B cell (primary cell): Measurements from ENCODE around the gene CLCN1. TPM values are rescaled to one million over a fixed set of nuclear protein-coding genes. Genes with fewer than 3 reads are reported as not detected.

Experiments used
- ATAC-seq: fragments of 200-7000 bp; cut with Tn5 transposase; one replicate; pipeline ENCODE4 v1.10.0; 2021; ENCODE audit warnings: low read depth, mild to moderate bottlenecking, moderate number of reproducible peaks, moderate library complexity
- CTCF ChIA-PET: fragments of 350-600 bp; sonication (Branson Sonifier 250); formaldehyde crosslinking; loops from one replicate; lab custom pipeline; 2021; ENCODE audit warnings: antibody characterized with exemption, inconsistent platforms; lab: Charles Lee
- POLR2A ChIA-PET: fragments of 350-600 bp; sonication (Branson Sonifier 250); formaldehyde crosslinking; loops from one replicate; lab custom pipeline; 2021; ENCODE audit warnings: antibody characterized with exemption; lab: Charles Lee
- DNase-seq: peaks from one replicate; pipeline ENCODE4 v3.0.0; 2013
- H2AFZ ChIP-seq: 2 replicates; pipeline ENCODE4 v1.6.1; 2012; ENCODE audit warnings: mild to moderate bottlenecking, low read depth, low read length; ENCODE audit not compliant: insufficient read depth, poor library complexity, severe bottlenecking
- H3K27ac ChIP-seq, 2 donors: 1 replicate in 1 of 2; 2 replicates in 1 of 2; pipeline ENCODE4 v1.5.1; 2012 to 2013; ENCODE audit warnings: low read length in 2 of 2, mild to moderate bottlenecking in 2 of 2, moderate library complexity in 1 of 2
- H3K27me3 ChIP-seq, 4 experiments: fragments of 200-600 bp in 1 of 4; sonication (generic) in 1 of 4; replicated peaks in 1 of 4; 1 replicate in 2 of 4; 2 replicates in 2 of 4; pipeline versions ENCODE4 v1.6.1 to v1.7.0; 2013 to 2016; ENCODE audit warnings: low read length in 3 of 4, mild to moderate bottlenecking in 2 of 4, mixed read lengths in 1 of 4, moderate library complexity in 1 of 4; ENCODE audit not compliant: insufficient read depth in 4 of 4, control insufficient read depth in 3 of 4; ENCODE audit errors: control extremely low read depth in 1 of 4
- H3K36me3 ChIP-seq, 2 experiments: replicated peaks in 1 of 2; 1 replicate in 1 of 2; 2 replicates in 1 of 2; pipeline versions ENCODE4 v1.6.1 to v1.7.1; 2013; ENCODE audit warnings: low read length in 1 of 2; ENCODE audit not compliant: insufficient read depth in 2 of 2, control insufficient read depth in 1 of 2; ENCODE audit errors: control extremely low read depth in 1 of 2, extremely low read depth in 1 of 2
- H3K4me1 ChIP-seq, 2 donors: fragments of 200-600 bp in 1 of 2; sonication (generic) in 1 of 2; 1 replicate in 1 of 2; 2 replicates in 1 of 2; pipeline versions ENCODE4 v1.5.1 to v1.6.1; 2013 to 2017; ENCODE audit warnings: low read length in 2 of 2; ENCODE audit not compliant: control insufficient read depth in 2 of 2, insufficient read depth in 2 of 2
- H3K4me2 ChIP-seq: replicated peaks from 2 replicates; pipeline ENCODE3; 2012; ENCODE audit warnings: mild to moderate bottlenecking, low read depth, low read length; ENCODE audit not compliant: poor library complexity, severe bottlenecking
- H3K4me3 ChIP-seq, 5 experiments: fragments of 200-600 bp in 1 of 5; sonication (generic) in 1 of 5; 1 replicate in 3 of 5; 2 replicates in 2 of 5; pipeline versions ENCODE4 v1.5.1 to v1.7.0; 2011 to 2016; ENCODE audit warnings: low read length in 4 of 5, mild to moderate bottlenecking in 4 of 5, low read depth in 2 of 5, control low read depth in 1 of 5, moderate library complexity in 1 of 5; ENCODE audit not compliant: insufficient read depth in 1 of 5; ENCODE audit errors: control extremely low read depth in 1 of 5, extremely low read depth in 1 of 5
- H3K79me2 ChIP-seq: fragments of 200-600 bp; sonication (generic); one replicate; pipeline ENCODE4 v1.6.0; 2016; ENCODE audit warnings: low read length; ENCODE audit not compliant: control insufficient read depth, insufficient read depth
- H3K9ac ChIP-seq: fragments of 200-600 bp; sonication (generic); 2 replicates; pipeline ENCODE4 v1.6.1; 2017; ENCODE audit warnings: mild to moderate bottlenecking, low read length, moderate library complexity
- H3K9me3 ChIP-seq, 3 donors: one replicate each; pipeline versions ENCODE4 v1.6.1 to v1.7.1; 2013; ENCODE audit warnings: low read length in 2 of 3; ENCODE audit not compliant: control insufficient read depth in 2 of 3, insufficient read depth in 1 of 3; ENCODE audit errors: control extremely low read depth in 1 of 3
- H4K20me1 ChIP-seq: 2 replicates; pipeline ENCODE4 v1.6.0; 2012; ENCODE audit warnings: mild to moderate bottlenecking, low read length; ENCODE audit not compliant: insufficient read depth, control insufficient read depth, poor library complexity, severe bottlenecking
- H3K27ac Mint-ChIP-seq: one replicate; pipeline ENCODE4 v1.8.0; 2021; ENCODE audit warnings: mixed read lengths
- H3K27me3 Mint-ChIP-seq: one replicate; pipeline ENCODE4 v1.8.0; 2021; ENCODE audit warnings: mixed read lengths
- H3K4me1 Mint-ChIP-seq: one replicate; pipeline ENCODE4 v1.8.0; 2021; ENCODE audit warnings: mixed read lengths
- H3K4me3 Mint-ChIP-seq: one replicate; pipeline ENCODE4 v1.8.0; 2021; ENCODE audit warnings: mixed read lengths
- H3K9me3 Mint-ChIP-seq: one replicate; pipeline ENCODE4 v1.8.0; 2022; ENCODE audit warnings: mixed read lengths; ENCODE audit not compliant: insufficient read depth
- CTCF ChIP-seq: fragments of 200-600 bp; IDR thresholded peaks from one replicate; pipeline ENCODE4 v1.8.0; 2022; ENCODE audit warnings: antibody characterized with exemption, mild to moderate bottlenecking
- EZH2 ChIP-seq: IDR thresholded peaks from 2 replicates; pipeline ENCODE4 v1.6.1; 2012; ENCODE audit warnings: borderline replicate concordance, low read depth, mild to moderate bottlenecking, moderate library complexity, low read length; ENCODE audit not compliant: insufficient read depth, poor library complexity, severe bottlenecking
- WGBS: methylation state at CpG from one replicate; pipeline ENCODE4 v1.1.5; 2013; ENCODE audit warnings: missing lambda C conversion rate; ENCODE audit not compliant: insufficient coverage; 5-methylcytosine and 5-hydroxymethylcytosine counted together
- intact Hi-C: fragments of 100-400 bp; cut with micrococcal nuclease; formaldehyde crosslinking; loops from one replicate; pipeline ENCODE4 v1.10.0; 2022
- polyA plus RNA-seq: library from polyadenylated mRNA; depleted of rRNA; stranded (reverse); fragments of >200 nt; gene quantifications from 2 replicates; pipeline ENCODE4 v1.2.3, GENCODE V29; 2012
- total RNA-seq, 2 donors: library from RNA; stranded (reverse); fragments of 120-200 nt in 1 of 2; gene quantifications; 1 replicate in 1 of 2; 2 replicates in 1 of 2; pipeline versions ENCODE4 v1.2.3 to v1.2.4, GENCODE V29; 2013 to 2022

The CLCN1 gene
- total and polyA plus RNA-seq, 2 donors (not counting 1 experiment from before 2014, with no cell fraction given) = not detected

GRCh38 chr7:143316492-143316891, 581 bp downstream of the CLCN1 start:
- H3K4me3 Mint-ChIP-seq = no peak overlapping the region
- no peak overlapping the region for H3K27ac Mint-ChIP-seq
- ChIA-PET POLR2A (no interaction called here), CTCF (interaction anchor here (0.6 kb wide), 1 partner anchor 17 kb away, joined by 4 read pairs; no protein-coding TSS in a partner anchor)
- no peaks in the 10 kb centered on the region for H3K79me2 ChIP-seq
- DNase-seq (no peak), ATAC-seq (no peak)
- H3K4me3 ChIP-seq = no peak overlapping the region
- no peaks in the 10 kb centered on the region for H3K4me1 ChIP-seq
- TF ChIP-seq CTCF (no peak), EZH2 (no peak)
- 97% methylated on average over 4 of the region's 4 CpGs for WGBS
- H3K4me1 Mint-ChIP-seq = no peaks in the 10 kb centered on the region
- no peaks in the 10 kb centered on the region for H3K27me3 Mint-ChIP-seq
- H3K36me3 ChIP-seq = no peaks in the 10 kb centered on the region
- intact Hi-C loops = no loop called here
- no peaks in the 10 kb centered on the region for H3K27me3 ChIP-seq
- no peaks in the 10 kb centered on the region for H3K9me3 ChIP-seq
- no peaks in the 10 kb centered on the region for H3K9me3 Mint-ChIP-seq
- H3K4me2 ChIP-seq = no peak overlapping the region
- H3K9ac ChIP-seq = no peak overlapping the region
- H3K27ac ChIP-seq = no peak overlapping the region
- H2AFZ ChIP-seq = no peak overlapping the region
- no peaks in the 10 kb centered on the region for H4K20me1 ChIP-seq

- Mint-ChIP-seq H3K9me3 (no peaks in the 10 kb centered on the region), H3K4me1 (no peaks in the 10 kb centered on the region), H3K4me3 (no peak overlapping the region), H3K27ac (no peak overlapping the region), H3K27me3 (no peaks in the 10 kb centered on the region)
- intact Hi-C loops = no loop called here
- no peak overlapping the region for H3K27ac ChIP-seq
- ATAC-seq (no peak), DNase-seq (no peak)
- TF ChIP-seq EZH2 = no peak
- TF ChIP-seq CTCF = no peak
- POLR2A ChIA-PET = interaction anchor here (0.6 kb wide), 1 partner anchor 10 kb away, joined by 3 read pairs; no protein-coding TSS in a partner anchor
- 97% methylated on average over 3 of the region's 5 CpGs for WGBS
- no peaks in the 10 kb centered on the region for H3K9me3 ChIP-seq
- no peaks in the 10 kb centered on the region for H4K20me1 ChIP-seq
- H3K79me2 ChIP-seq = no peaks in the 10 kb centered on the region
- no peaks in the 10 kb centered on the region for H3K27me3 ChIP-seq
- no peak overlapping the region for H3K4me2 ChIP-seq
- H2AFZ ChIP-seq = no peak overlapping the region
- no peaks in the 10 kb centered on the region for H3K36me3 ChIP-seq
- H3K4me1 ChIP-seq = no peaks in the 10 kb centered on the region
- H3K4me3 ChIP-seq = no peak overlapping the region
- CTCF ChIA-PET = no interaction called here
- no peak overlapping the region for H3K9ac ChIP-seq
Measured at GRCh38 chr7:143318661-143319060, 2.8 kb downstream of the CLCN1 start.
